SK-N-SH treated with all-trans-retinoic acid at 6 μM for 48 hours (cell line): ENCODE measurements around the gene CADM2.

ENCODE experiments used
- ATAC-seq: fragments of 200-7000 bp; cut with Tn5 transposase; 3 replicates; pipeline ENCODE4 v1.9.1; 2020; ENCODE audit warnings: mild to moderate bottlenecking, moderate library complexity
- ARNTL ChIP-seq: fragments of 450-650 bp; formaldehyde crosslinking; IDR thresholded peaks from 2 replicates; pipeline ENCODE4 v1.5.0; 2020; ENCODE audit warnings: low read depth, mild to moderate bottlenecking, moderate library complexity, borderline replicate concordance
- BACH2 ChIP-seq: fragments of 250-450 bp; sonication (Bioruptor Pico); IDR thresholded peaks from 2 replicates; pipeline ENCODE4 v1.9.0; 2021; ENCODE audit warnings: mild to moderate bottlenecking, borderline replicate concordance
- CSDC2 ChIP-seq: fragments of 250-450 bp; sonication (Bioruptor Pico); IDR thresholded peaks from 2 replicates; pipeline ENCODE4 v1.5.0; 2020; ENCODE audit warnings: mild to moderate bottlenecking, moderate library complexity
- CSRNP3 ChIP-seq: fragments of 250-450 bp; sonication (Bioruptor Pico); IDR thresholded peaks from 2 replicates; pipeline ENCODE4 v1.5.1; 2021; ENCODE audit warnings: mild to moderate bottlenecking, moderate library complexity
- ESRRG ChIP-seq: fragments of 250-450 bp; sonication (Bioruptor Pico); IDR thresholded peaks from 2 replicates; pipeline ENCODE4 v1.6.1; 2021; ENCODE audit warnings: mild to moderate bottlenecking
- OSR1 ChIP-seq: fragments of 250-450 bp; sonication (Bioruptor Pico); IDR thresholded peaks from 2 replicates; pipeline ENCODE4 v1.8.0; 2022; ENCODE audit warnings: moderate library complexity, mild to moderate bottlenecking, inconsistent platforms
- PATZ1 ChIP-seq: fragments of 250-450 bp; sonication (Bioruptor Pico); IDR thresholded peaks from 2 replicates; pipeline ENCODE4 v1.8.0; 2020; ENCODE audit warnings: mild to moderate bottlenecking, moderate library complexity, borderline replicate concordance
- PPARA ChIP-seq: fragments of 250-450 bp; sonication (Bioruptor Pico); IDR thresholded peaks from 2 replicates; pipeline ENCODE4 v1.5.0; 2020; ENCODE audit warnings: mild to moderate bottlenecking, borderline replicate concordance
- RARB ChIP-seq: fragments of 250-450 bp; sonication (Bioruptor Pico); IDR thresholded peaks from 2 replicates; pipeline ENCODE4 v1.8.0; 2021; ENCODE audit warnings: mild to moderate bottlenecking, moderate library complexity
- SNAI2 ChIP-seq: fragments of 250-450 bp; sonication (Bioruptor Pico); IDR thresholded peaks from 2 replicates; pipeline ENCODE4 v1.5.0; 2020; ENCODE audit warnings: mild to moderate bottlenecking, moderate library complexity
- TCF4 ChIP-seq: fragments of 250-450 bp; sonication (Bioruptor Pico); IDR thresholded peaks from 2 replicates; pipeline ENCODE4 v1.8.0; 2021; ENCODE audit warnings: mild to moderate bottlenecking, moderate library complexity, borderline replicate concordance
- TOX ChIP-seq: fragments of 250-450 bp; sonication (Bioruptor Pico); IDR thresholded peaks from 2 replicates; pipeline ENCODE4 v1.8.0; 2021; ENCODE audit warnings: mild to moderate bottlenecking, moderate library complexity, borderline replicate concordance
- TSHZ2 ChIP-seq: fragments of 250-450 bp; sonication (Bioruptor Pico); IDR thresholded peaks from 2 replicates; pipeline ENCODE4 v1.5.0; 2020; ENCODE audit warnings: mild to moderate bottlenecking, moderate library complexity
- ZC3H10 ChIP-seq: fragments of 250-450 bp; sonication (Bioruptor Pico); IDR thresholded peaks from 2 replicates; pipeline ENCODE4 v1.5.1; 2021; ENCODE audit warnings: mild to moderate bottlenecking, moderate library complexity
- ZFP3 ChIP-seq: fragments of 250-450 bp; sonication (Bioruptor Pico); IDR thresholded peaks from 2 replicates; pipeline ENCODE4 v1.5.0; 2020; ENCODE audit warnings: mild to moderate bottlenecking, moderate library complexity
- ZFP30 ChIP-seq: fragments of 450-650 bp; formaldehyde crosslinking; IDR thresholded peaks from 2 replicates; pipeline ENCODE4 v1.5.0; 2022; ENCODE audit warnings: mild to moderate bottlenecking, moderate library complexity
- ZNF565 ChIP-seq: fragments of 450-650 bp; formaldehyde crosslinking; conservative IDR thresholded peaks from 2 replicates; pipeline ENCODE4 v1.5.0; 2020; ENCODE audit warnings: low read depth, mild to moderate bottlenecking, moderate library complexity
- ZNF70 ChIP-seq: fragments of 450-650 bp; formaldehyde crosslinking; IDR thresholded peaks from 2 replicates; pipeline ENCODE4 v1.5.0; 2020; ENCODE audit warnings: mild to moderate bottlenecking, moderate library complexity
- TF ChIP-seq, protein P1 (sequence below): fragments of 250-450 bp; sonication (Bioruptor Pico); IDR thresholded peaks from 2 replicates; pipeline ENCODE4 v1.8.0; 2021; ENCODE audit warnings: low read depth, mild to moderate bottlenecking, moderate library complexity, borderline replicate concordance

Gene CADM2

DNA sequence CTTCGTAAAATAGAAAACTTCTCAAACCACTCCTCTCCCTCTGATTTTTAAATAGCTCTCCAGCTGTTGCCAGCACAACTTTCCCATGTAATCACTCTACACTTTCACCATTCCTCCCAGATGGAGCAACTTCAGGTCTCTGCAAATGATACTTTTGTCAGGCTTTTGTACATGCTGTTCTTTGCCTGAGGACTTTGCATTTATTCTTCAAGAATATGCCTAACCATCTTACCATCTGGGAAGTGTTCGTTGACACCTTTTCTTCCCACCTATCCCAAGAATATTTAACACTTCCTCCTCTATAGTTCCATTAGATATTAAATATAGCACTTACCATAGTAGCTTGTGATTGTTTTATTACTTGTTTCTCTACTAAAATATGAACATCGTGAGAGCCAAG, 703.7 kb downstream of the CADM2 start:
- ATAC-seq, result no peak
- TF ChIP-seq TSHZ2 (CRISPR knock-in tag) (no peak), SNAI2 (CRISPR knock-in tag) (no peak), ZNF565 (CRISPR knock-in tag) (no peak), BACH2 (no peak), ESRRG (CRISPR knock-in tag) (no peak), RARB (no peak)

DNA sequence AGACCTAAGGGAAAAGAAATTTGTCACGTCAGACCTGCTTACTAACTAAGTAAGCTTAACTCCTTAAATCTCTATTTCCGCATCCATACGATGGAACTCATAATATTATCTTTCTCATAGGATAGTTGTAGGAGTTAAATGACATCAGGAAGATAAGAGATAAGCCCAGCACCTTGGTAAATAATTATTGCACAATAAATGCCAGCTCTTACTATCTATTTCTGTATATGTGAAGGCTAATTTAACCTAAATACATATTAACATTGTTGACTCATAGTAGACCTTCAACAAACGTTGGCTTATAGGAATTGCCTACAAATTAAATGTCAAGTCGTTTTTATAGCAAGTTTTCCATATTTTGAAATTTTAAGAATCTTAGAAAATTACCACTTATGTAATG, 709.0 kb downstream of the CADM2 start:
- no peak for ATAC-seq
- no peak for TF ChIP-seq ZFP3 (CRISPR knock-in tag)
- TF ChIP-seq, all 23 proteins: peak for 0

GRCh38 chr3:85670634-85671205, 711.9 kb downstream of the CADM2 start:
- TF ChIP-seq TOX (CRISPR knock-in tag), result no peak
- TF ChIP-seq ZFP3 (CRISPR knock-in tag), result no peak
- TF ChIP-seq PATZ1, result no peak
- TF ChIP-seq ZNF70, result no peak
- TF ChIP-seq, protein P1, sequence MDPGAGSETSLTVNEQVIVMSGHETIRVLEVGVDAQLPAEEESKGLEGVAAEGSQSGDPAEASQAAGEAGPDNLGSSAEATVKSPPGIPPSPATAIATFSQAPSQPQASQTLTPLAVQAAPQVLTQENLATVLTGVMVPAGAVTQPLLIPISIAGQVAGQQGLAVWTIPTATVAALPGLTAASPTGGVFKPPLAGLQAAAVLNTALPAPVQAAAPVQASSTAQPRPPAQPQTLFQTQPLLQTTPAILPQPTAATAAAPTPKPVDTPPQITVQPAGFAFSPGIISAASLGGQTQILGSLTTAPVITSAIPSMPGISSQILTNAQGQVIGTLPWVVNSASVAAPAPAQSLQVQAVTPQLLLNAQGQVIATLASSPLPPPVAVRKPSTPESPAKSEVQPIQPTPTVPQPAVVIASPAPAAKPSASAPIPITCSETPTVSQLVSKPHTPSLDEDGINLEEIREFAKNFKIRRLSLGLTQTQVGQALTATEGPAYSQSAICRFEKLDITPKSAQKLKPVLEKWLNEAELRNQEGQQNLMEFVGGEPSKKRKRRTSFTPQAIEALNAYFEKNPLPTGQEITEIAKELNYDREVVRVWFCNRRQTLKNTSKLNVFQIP, result no peak
- TF ChIP-seq CSDC2 (CRISPR knock-in tag), result no peak
- no peak for TF ChIP-seq ESRRG (CRISPR knock-in tag)
- no peak for TF ChIP-seq TSHZ2 (CRISPR knock-in tag)
- no peak for ATAC-seq

GRCh38 chr3:85672761-85673160, 714.0 kb downstream of the CADM2 start:
- ATAC-seq, result no peak
- TF ChIP-seq RARB (no peak), PPARA (CRISPR knock-in tag) (no peak), TOX (CRISPR knock-in tag) (no peak), OSR1 (CRISPR knock-in tag) (no peak), SNAI2 (CRISPR knock-in tag) (no peak), BACH2 (no peak), ZC3H10 (no peak), ZFP3 (CRISPR knock-in tag) (no peak), ZFP30 (CRISPR knock-in tag) (no peak), CSDC2 (CRISPR knock-in tag) (no peak), ZNF565 (CRISPR knock-in tag) (no peak), ARNTL (CRISPR knock-in tag) (no peak), TSHZ2 (CRISPR knock-in tag) (no peak), TCF4 (CRISPR knock-in tag) (no peak), CSRNP3 (CRISPR knock-in tag) (no peak)
